GM18507 (cell line): ENCODE results near the gene LITAF.
"Not testable (repeated sequence)": the region's sequence is repeated elsewhere in the genome, so short reads cannot be mapped to it uniquely, and the experiment has no call there.

Source experiments
- DNase-seq: peaks from one replicate; pipeline ENCODE4 v3.0.0; 2011; ENCODE audit warnings: low read depth; ENCODE audit not compliant: insufficient read length; ENCODE audit errors: extremely low spot score
- FAIRE-seq: peaks from 2 replicates; lab custom pipeline; 2011; peaks lifted over from hg19 to GRCh38; lab: Jason Lieb, UNC

LITAF gene

GRCh38 chr16:11621920-11622651 lies 35.4 kb upstream of the LITAF start:
- no peak for FAIRE-seq
- DNase-seq: no peak

DNA sequence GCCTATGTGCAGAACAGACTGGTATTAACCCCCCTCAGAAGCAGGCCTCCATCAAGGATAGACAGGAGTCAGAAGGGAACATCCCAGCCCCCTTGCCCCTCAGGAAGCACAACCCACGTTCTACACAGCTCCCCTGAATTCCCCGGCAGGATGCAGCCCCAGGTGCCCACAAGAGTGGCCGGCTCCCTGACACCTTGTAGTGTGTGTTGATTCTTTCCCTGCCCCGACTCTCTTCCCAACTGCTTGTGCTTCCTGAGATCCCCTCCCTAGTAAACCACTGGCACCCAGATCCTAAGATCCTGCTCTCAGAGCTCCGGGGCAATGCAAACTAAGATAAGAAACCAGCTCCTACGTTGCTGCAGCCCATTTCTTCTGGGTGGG lies 34.8 kb upstream of the LITAF start:
- DNase-seq: no peak
- FAIRE-seq: no peak

- DNase-seq (no peak), FAIRE-seq (no peak)
These were observed 33.7 kb upstream of the LITAF start for GRCh38 chr16:11620243-11621003.

DNA sequence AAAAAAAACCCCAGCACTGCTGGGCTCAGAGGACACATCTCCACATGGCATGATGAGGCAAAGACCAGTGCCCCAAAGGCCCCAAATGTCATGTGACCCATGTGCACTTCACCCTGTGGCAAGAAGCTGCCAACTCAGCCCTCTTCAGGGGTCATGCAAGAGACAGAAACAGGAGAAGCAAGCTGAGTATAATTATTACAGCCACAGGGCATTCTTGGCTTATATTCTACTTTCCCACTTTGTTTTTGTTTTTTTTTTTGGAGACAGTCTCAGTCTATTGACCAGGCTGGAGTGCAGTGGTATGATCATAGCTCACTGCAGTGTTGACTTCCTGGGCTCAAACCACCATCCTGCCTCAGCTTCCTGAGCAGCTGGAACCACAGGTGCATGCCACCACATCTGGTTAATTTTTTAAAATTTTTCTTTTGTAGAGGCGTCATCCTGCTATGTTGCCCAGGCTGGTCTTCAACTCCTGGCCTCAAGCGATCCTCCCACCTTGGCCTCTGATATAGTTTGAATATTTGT lies 32.7 kb upstream of the LITAF start:
- DNase-seq (no peak), FAIRE-seq (peak; percentile 73)

- DNase-seq (no peak), FAIRE-seq (no peak)
These were observed 31.5 kb upstream of the LITAF start for GRCh38 chr16:11618107-11618717.

- no peak for DNase-seq
- FAIRE-seq: no peak
These were observed 29.2 kb upstream of the LITAF start for GRCh38 chr16:11615748-11616447.

DNA sequence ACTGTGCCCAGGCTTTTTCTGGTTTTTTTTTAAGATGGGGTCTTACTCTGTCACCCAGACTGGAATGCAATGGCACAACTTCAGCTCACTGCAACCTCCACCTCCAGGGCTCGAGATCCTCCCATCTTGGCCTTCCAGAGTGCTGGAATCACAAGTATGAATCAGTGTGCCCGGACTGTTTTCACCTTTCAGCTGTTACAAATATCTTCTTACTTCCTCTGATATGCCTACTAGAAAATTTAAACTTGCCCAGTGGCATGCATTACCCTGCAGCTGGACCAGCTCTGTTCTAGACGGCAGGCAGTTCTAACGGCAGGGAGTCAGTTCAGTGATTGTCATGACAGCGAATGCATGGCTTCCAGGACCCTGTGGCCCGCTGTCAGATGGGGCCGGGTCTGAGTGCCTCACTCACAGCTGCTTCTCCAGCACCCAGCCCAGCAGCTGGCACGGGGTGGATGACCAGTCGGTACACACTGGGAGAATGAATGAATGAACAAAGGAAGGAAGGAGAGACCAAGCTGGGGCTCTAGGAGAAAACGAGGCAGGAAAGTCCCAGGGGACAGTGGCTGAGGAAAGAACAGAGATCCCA lies 28.0 kb upstream of the LITAF start:
- DNase-seq: no peak
- FAIRE-seq: no peak

- peak; percentile 89 for FAIRE-seq
- no peak for DNase-seq
These were observed 26.9 kb upstream of the LITAF start for GRCh38 chr16:11613381-11614303.

DNA sequence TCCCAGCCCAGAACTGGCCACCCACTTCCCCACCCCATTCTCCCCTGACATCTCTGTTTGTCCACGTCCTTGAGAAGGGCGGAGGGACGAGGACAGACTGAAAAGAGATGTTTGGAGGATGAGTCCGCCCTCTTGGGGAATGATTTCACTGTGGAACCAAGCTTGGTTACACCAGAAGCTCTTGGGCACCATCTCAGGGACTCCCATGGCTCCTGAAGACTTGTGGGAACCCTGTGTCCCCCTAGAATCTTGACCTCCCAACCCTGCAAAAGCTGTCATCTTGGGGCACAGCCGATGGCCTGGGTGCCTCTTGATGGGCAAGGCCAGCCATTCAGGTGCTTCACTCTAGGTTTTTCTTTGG lies 25.9 kb upstream of the LITAF start:
- FAIRE-seq: no peak
- no peak for DNase-seq

DNA sequence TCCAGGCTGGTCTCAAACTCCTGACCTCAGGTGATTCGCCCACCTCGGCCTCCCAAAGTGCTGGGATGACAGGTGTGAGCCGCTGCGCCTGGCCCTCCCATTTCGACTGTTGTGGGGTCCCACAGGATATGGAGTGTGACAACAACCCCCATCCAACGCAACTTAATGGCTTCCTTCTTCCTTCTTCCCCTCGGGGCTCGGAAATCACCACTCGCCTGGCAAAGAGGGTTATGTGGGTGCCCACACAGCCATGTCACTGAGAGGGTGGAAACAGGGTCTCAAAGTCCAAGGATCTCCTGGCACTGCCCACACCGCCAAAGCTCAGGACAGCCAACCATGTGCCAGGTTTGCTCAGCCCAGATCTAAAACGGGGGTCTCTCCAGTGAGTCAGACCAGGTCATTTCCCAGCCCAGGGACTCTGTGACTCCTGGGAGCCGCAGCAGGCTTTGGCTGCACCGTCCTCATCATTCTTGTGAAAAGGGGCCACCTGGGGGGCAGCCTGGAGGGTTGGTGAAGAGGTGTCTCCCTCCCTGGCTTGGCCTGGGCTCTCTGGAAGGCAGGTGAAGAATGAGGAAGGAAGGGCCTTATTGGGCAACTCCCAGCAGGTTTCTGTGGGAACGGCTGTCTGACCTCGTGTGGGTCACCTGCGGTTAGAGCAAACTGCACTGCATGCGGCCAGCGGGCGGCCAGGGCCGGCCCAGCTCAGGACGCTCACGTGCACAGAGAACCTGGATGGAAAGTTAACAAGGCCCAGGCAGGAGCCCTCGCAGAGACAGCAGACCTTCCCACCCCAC lies 25.3 kb upstream of the LITAF start:
- DNase-seq (no peak), FAIRE-seq (peak; percentile 12)

DNA sequence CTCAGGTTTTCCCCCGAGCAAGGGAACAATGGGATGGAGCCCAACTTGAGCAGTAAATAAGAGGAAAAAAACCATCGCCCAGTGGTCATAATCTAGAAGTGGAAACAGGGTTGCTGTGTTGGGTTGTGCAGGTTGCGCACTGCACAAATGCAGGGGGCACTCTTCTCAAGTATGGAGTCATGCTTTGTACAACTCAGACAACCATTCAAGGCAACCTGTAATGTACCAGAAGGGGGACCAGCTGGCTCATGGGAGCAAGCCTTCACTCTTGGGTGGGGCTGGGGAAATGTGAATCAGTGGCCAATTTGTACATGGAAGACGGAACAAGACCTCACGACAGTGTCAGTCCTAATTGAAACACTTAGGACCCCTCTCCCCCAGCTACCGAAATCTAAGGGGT lies 23.9 kb upstream of the LITAF start:
- no peak for FAIRE-seq
- DNase-seq: no peak

GRCh38 chr16:11610121-11610505 lies 23.4 kb upstream of the LITAF start:
- DNase-seq (no peak), FAIRE-seq (no peak)

- DNase-seq (no peak), FAIRE-seq (no peak)
These were observed 22.9 kb upstream of the LITAF start for GRCh38 chr16:11609474-11610120.

DNA sequence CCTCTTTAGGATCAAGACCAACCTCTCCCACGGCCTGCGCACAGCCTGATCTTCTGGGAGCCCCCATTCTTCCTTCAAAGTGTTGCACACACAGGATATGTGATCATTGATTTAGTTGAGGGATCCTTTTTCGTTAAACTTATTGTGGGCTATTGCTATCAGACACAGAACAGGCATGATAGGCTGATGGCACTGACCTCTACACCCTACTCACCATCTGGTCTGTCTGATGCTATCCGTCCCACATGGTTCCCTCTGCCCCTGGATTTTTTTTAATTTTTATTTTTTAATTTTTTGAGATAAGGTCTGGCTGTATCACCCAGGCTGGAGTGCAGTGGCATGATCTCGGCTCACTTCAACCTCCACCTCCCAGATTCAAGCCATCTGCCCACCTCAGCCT lies 19.2 kb upstream of the LITAF start:
- no peak for FAIRE-seq
- no peak for DNase-seq

- DNase-seq: no peak
- FAIRE-seq: no peak
These were observed 18.8 kb upstream of the LITAF start for GRCh38 chr16:11605564-11605886.

DNA sequence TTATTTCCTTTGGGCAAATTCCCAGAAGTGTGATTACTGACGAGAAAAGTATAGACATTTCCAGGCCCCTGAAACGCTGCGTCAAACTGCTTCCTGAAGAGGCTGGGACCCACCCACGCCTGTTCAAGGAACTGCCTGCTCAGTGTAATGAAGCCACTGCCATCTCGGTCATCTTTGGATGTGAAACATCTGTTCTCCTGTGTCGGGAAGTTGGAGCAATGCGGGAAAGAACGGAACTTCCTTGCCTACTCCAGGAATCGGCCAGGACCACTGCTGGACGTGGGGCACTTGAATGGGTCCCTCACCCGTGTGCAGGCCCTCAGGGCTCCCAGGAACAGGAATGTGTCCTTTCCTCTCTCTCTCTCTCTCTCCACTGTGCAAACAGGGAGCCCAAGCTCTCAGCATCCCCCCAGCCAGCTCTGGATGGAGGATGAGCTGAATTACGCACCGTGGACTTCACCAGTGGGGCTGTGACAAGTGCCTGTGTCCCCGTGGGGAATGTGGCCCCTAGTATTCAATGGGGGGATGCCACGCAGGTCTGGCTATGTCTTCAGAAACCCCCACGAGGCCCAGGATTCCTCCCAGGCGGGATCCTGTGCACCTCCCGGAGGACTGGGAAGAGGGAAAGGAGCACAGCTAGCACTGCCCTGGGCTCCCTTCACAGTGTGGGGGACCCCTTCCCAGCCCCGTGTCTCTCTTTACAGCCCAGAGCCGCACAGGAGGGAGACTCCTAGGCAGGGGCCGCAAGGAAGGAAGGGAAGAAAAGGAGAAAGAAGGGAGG lies 18.3 kb upstream of the LITAF start:
- FAIRE-seq (no peak), DNase-seq (no peak)

- not testable (repeated sequence) for DNase-seq, FAIRE-seq
These were observed 17.6 kb upstream of the LITAF start for GRCh38 chr16:11604296-11604695.
